HG03159 (cell line): Measurements from ENCODE around the gene TBC1D22B.
"Not testable (repeated sequence)": the region's sequence is repeated elsewhere in the genome, so short reads cannot be mapped to it uniquely, and the experiment has no call there.

Source experiments
- ATAC-seq: cut with Tn5 transposase; IDR thresholded peaks from one replicate; pipeline ENCODE4 v1.9.1; 2021; ENCODE audit warnings: mild to moderate bottlenecking, moderate library complexity; ENCODE audit not compliant: unreplicated experiment

The TBC1D22B gene

GRCh38 chr6:37302086-37302686, 44.6 kb downstream of the TBC1D22B start:
- no peak for ATAC-seq

DNA sequence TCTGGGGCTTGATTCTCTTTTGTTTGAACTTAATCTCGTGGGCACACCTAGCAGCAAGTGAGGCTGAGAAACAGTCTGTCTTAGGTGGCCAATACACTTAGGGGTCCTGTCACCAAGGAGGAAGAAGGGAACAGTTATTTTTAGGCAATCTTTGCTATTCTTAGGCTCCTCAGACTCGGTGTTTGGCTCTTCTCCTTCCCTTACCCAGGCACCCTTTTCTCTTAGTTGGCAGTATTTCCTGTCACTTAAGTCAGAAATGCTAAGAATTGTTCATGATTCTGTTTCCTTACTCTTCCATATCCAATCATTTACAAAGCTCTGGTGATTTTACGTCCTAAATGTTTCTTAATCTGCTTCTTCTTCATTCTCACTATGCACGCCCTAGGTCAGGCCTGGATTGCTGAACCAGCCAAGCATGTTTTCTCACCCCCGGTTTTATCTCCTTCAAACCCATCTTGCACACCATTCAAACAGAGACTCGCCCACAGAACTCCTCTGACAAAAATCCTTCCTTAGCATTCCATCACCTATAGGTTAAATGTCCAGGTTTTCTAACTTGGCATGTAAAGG, 45.6 kb downstream of the TBC1D22B start:
- ATAC-seq, result no peak

DNA sequence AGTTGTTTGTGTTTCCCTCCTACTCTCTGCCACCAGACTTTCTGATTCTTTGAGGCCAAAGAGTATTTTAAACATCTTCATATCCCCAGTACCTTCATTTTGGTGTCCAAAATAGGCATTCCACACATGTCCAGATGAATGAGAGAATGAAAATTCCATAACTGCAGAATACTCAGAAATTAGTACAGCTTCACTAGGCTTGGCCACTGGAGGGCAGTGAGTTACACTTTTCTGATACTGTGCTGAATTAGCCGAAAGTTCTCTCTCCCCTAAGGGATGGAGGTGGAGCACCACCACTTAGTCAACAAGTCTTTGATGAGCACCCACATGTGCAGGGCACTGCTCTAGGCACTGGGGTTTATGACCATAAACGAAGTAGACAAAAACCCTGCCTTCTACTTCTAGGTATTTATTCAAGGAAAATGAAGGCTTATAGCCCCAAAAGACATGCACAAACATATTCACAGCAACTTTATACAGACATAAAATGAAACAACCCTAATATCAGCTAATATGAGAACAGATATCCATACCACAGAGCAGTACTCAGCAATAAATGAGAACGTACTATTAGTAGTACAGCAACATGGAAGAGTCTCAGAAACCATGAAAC, 46.4 kb downstream of the TBC1D22B start:
- no peak for ATAC-seq

DNA sequence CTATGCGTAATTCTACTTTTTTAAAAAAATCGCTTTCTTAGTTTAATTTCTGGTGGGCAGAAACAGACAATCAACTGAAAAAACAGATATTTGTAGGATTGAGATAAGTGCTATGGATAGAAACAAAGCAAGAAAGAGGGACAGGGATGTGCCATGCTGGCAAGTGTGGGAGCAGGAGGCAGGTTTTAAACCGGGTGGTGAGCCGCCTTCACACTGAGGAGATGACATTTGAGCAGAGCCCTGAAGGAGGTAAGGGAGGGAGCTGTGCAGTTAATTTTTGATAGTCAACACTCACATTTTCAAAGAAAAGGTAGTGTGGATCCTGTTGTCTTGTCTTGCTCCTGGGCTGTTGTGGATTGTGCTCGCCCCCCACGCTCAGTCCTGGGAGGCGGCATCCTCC, 47.2 kb downstream of the TBC1D22B start:
- no peak for ATAC-seq

DNA sequence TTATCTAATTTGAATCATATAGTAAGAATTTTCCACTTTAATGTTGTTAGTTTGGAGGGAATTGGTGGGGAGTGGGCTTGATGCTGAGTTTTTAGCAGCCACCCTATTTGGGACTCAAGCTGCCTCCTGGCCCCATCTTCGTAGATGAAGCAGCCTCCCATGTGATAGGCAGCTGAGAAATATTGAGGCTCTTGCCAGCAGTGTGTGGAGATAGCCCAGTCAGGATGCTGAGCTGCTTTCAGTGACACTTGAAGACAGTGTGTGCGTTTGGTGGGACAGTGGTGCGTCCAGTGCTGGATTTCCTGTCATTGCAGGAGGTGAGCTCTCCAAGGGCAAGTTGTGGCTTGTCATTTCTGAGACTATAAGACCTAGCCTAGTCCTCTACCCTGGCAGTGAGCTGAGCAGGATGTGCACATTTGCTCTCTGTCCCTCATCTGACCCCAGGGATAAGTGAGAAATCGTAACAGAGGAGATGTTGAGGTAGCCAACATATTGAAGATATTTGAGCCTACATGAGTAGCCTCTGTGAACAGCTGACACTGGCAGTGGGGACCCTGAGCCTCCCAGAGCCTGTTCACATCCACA, 48.4 kb downstream of the TBC1D22B start:
- ATAC-seq, result no peak

DNA sequence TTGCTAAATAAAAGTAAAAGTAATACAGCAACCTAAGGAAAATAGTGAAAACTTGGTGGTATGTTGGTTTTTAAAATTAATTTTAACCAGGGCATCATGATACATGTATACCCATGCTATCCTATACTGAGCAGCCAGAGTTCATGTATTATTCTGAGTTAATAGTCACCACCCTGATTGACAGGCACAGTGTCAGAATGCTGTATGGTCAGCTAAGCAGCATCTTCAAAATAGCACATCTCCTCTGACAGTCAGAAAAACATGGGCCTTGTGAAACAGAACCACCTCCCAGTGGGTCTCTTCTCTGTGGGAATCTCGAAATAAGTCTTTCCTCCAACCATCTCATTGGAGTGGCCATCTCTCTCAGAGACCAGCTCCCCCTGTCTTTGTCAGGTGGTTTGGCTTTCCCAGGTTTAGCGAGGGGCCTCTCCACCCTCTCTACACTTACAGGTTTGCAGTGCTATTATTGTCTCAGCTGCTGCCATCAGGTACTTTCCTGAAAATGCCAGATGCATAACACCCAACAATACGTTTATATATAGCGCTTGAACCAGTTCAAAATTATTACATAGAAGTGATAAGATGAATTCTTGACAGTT, 49.2 kb downstream of the TBC1D22B start:
- no peak for ATAC-seq

DNA sequence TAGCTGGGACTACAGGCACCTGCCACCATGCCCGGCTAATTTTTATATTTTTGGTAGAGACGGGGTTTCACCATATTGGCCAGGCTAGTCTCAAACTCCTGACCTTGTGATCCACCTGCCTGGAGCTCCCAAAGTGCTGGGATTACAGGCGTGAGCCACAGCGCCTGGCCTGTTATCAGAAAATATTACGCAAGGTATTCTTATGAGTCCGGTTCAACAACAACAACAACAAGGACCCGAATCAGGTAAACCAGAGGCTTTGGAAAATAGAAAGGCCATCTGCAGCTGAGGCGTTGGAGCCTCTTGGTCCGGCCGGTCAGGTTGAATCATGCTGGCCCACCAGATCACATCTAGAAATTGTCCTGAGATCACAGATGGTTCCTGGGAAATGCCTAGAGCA, 49.9 kb downstream of the TBC1D22B start:
- not testable (repeated sequence) for ATAC-seq

DNA sequence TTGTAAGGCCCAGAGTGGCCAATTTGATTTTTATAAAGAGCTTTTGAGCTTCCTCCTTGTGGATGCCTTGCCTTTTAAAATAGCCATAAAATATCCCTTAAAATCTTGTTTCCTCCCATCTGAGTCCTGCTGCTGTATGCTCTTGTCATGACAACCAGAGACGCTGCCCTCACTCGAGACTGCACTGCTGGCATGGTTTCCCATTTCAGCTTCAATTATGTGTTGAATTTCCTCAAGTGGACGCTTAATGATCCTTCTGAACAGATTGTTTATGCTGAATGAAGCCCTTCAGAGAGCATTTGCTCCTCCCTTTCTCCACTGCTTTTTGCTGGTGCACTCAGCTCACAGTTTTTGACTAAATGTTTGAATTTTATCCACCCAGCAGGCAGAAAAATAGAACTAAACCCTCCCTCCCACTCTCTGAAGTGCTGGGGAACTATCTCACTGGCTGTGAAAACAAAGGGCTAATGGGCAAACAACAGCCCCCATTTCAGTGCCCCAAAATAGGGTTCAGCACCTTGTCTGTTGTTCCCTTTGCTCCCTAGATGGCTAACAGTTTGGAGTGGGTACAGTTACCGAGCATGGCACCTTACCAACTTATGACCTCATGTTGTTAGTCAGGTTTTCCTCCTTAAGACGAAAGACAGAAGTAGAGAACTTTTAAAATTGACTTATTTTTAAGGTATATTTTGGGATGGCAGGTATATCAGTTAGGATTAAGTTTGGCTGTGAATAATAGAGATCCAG, 50.7 kb downstream of the TBC1D22B start:
- no peak for ATAC-seq

DNA sequence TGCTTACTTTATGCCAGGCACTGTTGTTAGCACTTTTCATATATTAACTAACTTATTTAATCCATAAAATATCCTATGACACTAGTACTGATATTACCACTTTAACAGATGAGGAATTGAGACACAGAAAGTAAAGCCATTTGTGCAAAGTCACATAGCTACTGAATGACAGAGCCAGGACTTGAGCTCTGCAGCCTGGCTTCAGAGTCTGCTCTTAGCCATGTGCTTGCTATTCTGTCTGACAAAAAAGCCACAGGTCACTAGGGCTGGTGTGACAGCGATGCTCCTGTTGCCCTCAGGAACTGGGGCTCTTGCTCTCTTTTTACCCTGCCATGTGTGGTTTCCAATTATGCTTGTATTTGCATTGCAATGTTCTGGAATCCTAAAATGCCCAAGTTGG, 51.5 kb downstream of the TBC1D22B start:
- no peak for ATAC-seq

DNA sequence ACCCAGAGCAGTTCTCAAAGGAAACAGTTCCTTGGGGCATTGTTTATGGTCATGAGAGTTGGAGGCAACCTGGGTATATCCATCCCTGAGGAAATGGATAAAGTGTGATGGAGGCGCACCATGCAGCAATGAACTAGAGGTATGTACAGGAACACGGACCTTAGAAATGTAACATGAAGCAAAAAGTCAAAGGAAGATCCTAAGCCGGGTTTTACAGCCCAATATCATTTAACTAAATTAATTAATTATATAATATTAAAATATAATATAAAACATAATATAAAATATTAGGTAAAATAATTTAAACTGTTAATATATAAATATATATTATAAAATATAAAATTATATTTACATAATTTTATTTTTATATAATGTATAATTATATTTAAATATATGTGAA, 52.1 kb downstream of the TBC1D22B start:
- ATAC-seq, result no peak

- ATAC-seq, result no peak
Observed at GRCh38 chr6:37310966-37311365, 53.4 kb downstream of the TBC1D22B start.

- ATAC-seq, result no peak
Observed at GRCh38 chr6:37311741-37312473, 54.3 kb downstream of the TBC1D22B start.

- ATAC-seq, result no peak
Observed at GRCh38 chr6:37313723-37314486, 56.3 kb downstream of the TBC1D22B start.

- ATAC-seq, result no peak
Observed at GRCh38 chr6:37314487-37315156, 57.0 kb downstream of the TBC1D22B start.

DNA sequence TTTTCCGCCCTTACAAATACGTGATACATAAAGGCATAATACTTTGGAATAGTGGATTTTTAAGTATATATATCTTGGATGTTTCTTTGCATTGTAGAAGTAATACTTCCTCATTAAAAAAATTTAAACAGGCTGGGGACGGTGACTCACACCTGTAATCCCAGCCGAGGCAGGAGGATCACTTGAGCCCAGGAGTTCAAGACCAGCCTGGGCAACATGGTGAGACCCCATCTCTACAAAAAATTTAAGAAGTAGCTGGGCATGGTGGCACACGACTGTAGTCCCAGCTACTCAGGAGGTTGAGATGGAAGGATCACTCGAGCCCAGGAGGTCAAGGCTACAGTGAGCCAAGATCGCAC, 57.6 kb downstream of the TBC1D22B start:
- no peak for ATAC-seq

GRCh38 chr6:37316071-37316470, 58.5 kb downstream of the TBC1D22B start:
- ATAC-seq, result no peak

DNA sequence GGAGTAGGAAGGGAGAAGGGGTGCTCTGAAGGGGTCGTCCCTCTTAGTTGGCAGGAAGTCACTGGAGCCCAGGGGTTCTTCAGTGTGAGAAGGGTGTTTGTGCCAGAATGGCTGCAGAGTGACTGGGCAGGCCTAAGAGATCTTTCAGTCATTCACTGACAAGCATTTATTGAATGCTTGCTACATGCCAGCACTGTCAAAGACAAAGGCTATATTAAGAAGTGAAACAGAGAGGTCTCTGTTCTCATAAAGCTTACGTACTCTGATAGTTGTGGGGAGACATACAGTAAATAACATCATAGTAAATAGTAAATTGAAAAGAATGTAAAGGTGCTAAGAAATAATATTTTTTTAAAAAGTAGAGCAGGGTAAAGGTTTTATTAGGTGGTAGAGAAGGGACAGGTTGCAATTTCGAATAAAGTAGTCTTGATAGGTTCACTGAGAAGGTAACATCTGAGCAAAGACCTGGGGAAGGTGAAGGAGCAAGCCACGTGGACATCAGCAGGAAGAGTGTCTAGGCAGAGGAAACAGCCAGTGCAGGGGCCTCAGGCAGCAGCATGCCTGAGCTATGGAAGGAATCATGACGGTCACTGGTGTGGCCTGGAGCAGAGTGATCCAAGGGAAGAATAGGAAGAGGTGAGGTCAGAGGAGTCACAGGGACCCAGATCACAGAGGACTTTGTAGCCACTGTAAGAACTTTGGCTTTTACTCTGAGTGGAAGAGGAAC, 59.9 kb downstream of the TBC1D22B start:
- no peak for ATAC-seq

GRCh38 chr6:37319156-37319555, 61.6 kb downstream of the TBC1D22B start:
- ATAC-seq, result no peak
